Mesothelial cell of epicardium (in vitro differentiated cells): ENCODE results near the gene FAT1. TPM values are rescaled to one million over a fixed set of nuclear protein-coding genes. Genes with fewer than 3 reads are reported as not detected.

Experiments
- DNase-seq, 2 experiments: peaks; one replicate each; pipeline ENCODE4 v3.0.0; 2021; ENCODE audit warnings: low spot score in 2 of 2; ENCODE audit not compliant: unreplicated experiment in 2 of 2
- H3K27ac Mint-ChIP-seq: 2 replicates; pipeline ENCODE4 v1.8.0; 2021; ENCODE audit warnings: mixed read lengths
- H3K27me3 Mint-ChIP-seq: 2 replicates; pipeline ENCODE4 v1.8.0; 2021; ENCODE audit warnings: low read depth, mixed read lengths
- H3K36me3 Mint-ChIP-seq: 2 replicates; pipeline ENCODE4 v1.8.0; 2021; ENCODE audit warnings: mixed read lengths
- H3K4me1 Mint-ChIP-seq: 2 replicates; pipeline ENCODE4 v1.8.0; 2021; ENCODE audit warnings: mixed read lengths
- H3K4me3 Mint-ChIP-seq: 2 replicates; pipeline ENCODE4 v1.8.0; 2021; ENCODE audit warnings: mild to moderate bottlenecking, moderate library complexity, mixed read lengths
- H3K9me3 Mint-ChIP-seq: 2 replicates; pipeline ENCODE4 v1.8.0; 2021; ENCODE audit warnings: mixed read lengths
- CTCF ChIP-seq: fragments of 200-600 bp; sonication (generic); IDR thresholded peaks from one replicate; pipeline ENCODE4 v1.5.0; 2021; ENCODE audit warnings: antibody characterized with exemption; ENCODE audit not compliant: unreplicated experiment
- total RNA-seq: library from RNA; stranded (reverse); gene quantifications from 3 replicates; pipeline ENCODE4 v1.2.1, GENCODE V29; 2021

The FAT1 gene
- total RNA-seq, 1 donor from 2014 or later, result 224 TPM

- Mint-ChIP-seq H3K9me3 (peaks cover 9% of the 10 kb centered on the region), H3K27ac (no peak overlapping the region), H3K4me3 (no peak overlapping the region), H3K36me3 (no peaks in the 10 kb centered on the region), H3K4me1 (peaks cover 11% of the 10 kb centered on the region), H3K27me3 (peaks cover 39% of the 10 kb centered on the region)
- no peak for DNase-seq
- TF ChIP-seq CTCF, result no peak
These were observed 166.2 kb downstream of the FAT1 start for GRCh38 chr4:186557486-186557885.

- DNase-seq, result no peak
- TF ChIP-seq CTCF, result no peak
- H3K36me3 Mint-ChIP-seq, result no peaks in the 10 kb centered on the region
- H3K27me3 Mint-ChIP-seq, result peaks cover 43% of the 10 kb centered on the region
- H3K4me3 Mint-ChIP-seq, result no peak overlapping the region
- peaks cover 11% of the 10 kb centered on the region for H3K4me1 Mint-ChIP-seq
- peaks cover 9% of the 10 kb centered on the region for H3K9me3 Mint-ChIP-seq
- H3K27ac Mint-ChIP-seq, result no peak overlapping the region
These were observed 166.6 kb downstream of the FAT1 start for GRCh38 chr4:186557061-186557460.

GRCh38 chr4:186554914-186555827 is 168.5 kb downstream of the FAT1 start, which contains the start of gene MTNR1A:
Gene MTNR1A (minus strand): TSS chr4:186555567. CDS start chr4:186555365, 202 bp downstream.
- H3K4me1 Mint-ChIP-seq, result peaks cover 11% of the 10 kb centered on the region

DNA sequence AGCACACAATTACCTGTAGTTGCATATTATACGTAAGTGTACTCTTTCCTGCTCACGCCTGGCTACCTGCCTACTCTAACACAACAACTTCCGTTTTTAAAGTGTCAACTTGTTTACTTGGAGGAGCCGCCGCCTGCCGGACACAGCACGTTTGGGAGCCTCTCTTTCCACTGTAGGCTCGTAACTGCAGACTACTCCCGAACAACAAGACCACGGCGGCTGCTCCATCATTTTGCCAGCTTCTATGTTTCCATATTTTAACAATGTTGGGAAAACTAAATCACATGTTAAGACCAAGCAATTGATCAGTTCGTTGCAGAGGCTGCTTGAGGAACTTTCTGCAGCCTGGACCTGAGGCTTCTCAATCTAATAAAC is 169.1 kb downstream of the FAT1 start:
- TF ChIP-seq CTCF, result no peak
- Mint-ChIP-seq H3K4me3 (peak overlapping the region; percentile 71), H3K4me1 (peaks cover 11% of the 10 kb centered on the region), H3K36me3 (no peaks in the 10 kb centered on the region), H3K27ac (no peak overlapping the region), H3K27me3 (peaks cover 65% of the 10 kb centered on the region), H3K9me3 (no peaks in the 10 kb centered on the region)
- DNase-seq, result no peak

More at GRCh38 chr4:186554914-186555827, 168.5 kb downstream of the FAT1 start, which contains the start of gene MTNR1A:
- peak in 1 of 2 experiments; percentile 46 for DNase-seq
- no peak within 1 kb of the TSS for H3K27ac Mint-ChIP-seq
- no peaks in the 10 kb centered on the region for H3K36me3 Mint-ChIP-seq
- peaks cover 58% of the 10 kb centered on the region for H3K27me3 Mint-ChIP-seq
- H3K4me3 Mint-ChIP-seq, result peak within 1 kb of the TSS; percentile 71
- no peak for TF ChIP-seq CTCF
- peaks cover 4% of the 10 kb centered on the region for H3K9me3 Mint-ChIP-seq

GRCh38 chr4:186553717-186554116 is 169.9 kb downstream of the FAT1 start:
- TF ChIP-seq CTCF, result no peak
- no peak for DNase-seq
- no peak overlapping the region for H3K27ac Mint-ChIP-seq
- H3K27me3 Mint-ChIP-seq, result peaks cover 73% of the 10 kb centered on the region
- no peaks in the 10 kb centered on the region for H3K36me3 Mint-ChIP-seq
- H3K4me3 Mint-ChIP-seq, result no peak overlapping the region
- no peaks in the 10 kb centered on the region for H3K9me3 Mint-ChIP-seq
- H3K4me1 Mint-ChIP-seq, result peaks cover 11% of the 10 kb centered on the region
